Left lobe of liver (tissue), 2 donors: ENCODE measurements around the gene XPO6. TPM values are rescaled to one million over a fixed set of nuclear protein-coding genes. Genes with fewer than 3 reads are reported as not detected.
A peak's percentile ranks its signal among the peaks of the same experiment; 100 is the strongest.

ENCODE experiments used
- ATAC-seq: fragments of 200-7000 bp; cut with Tn5 transposase; one replicate; pipeline ENCODE4 v1.9.1; 2020; ENCODE audit warnings: mild to moderate bottlenecking, moderate library complexity
- DNase-seq: peaks from one replicate; pipeline ENCODE4 v3.0.0-alpha.2; 2020; ENCODE audit warnings: low spot score
- total RNA-seq: library from RNA; stranded (reverse); gene quantifications from one replicate; pipeline ENCODE4 v1.2.1, GENCODE V29; 2021
- donor health status: DM: no; HTN: no; CAD: no; lungs with moderate emphysema.
- donor health status: DM: no; HTN: yes; CAD: no.

XPO6 gene
- total RNA-seq, 1 donor from 2014 or later: 46.2 TPM

DNA sequence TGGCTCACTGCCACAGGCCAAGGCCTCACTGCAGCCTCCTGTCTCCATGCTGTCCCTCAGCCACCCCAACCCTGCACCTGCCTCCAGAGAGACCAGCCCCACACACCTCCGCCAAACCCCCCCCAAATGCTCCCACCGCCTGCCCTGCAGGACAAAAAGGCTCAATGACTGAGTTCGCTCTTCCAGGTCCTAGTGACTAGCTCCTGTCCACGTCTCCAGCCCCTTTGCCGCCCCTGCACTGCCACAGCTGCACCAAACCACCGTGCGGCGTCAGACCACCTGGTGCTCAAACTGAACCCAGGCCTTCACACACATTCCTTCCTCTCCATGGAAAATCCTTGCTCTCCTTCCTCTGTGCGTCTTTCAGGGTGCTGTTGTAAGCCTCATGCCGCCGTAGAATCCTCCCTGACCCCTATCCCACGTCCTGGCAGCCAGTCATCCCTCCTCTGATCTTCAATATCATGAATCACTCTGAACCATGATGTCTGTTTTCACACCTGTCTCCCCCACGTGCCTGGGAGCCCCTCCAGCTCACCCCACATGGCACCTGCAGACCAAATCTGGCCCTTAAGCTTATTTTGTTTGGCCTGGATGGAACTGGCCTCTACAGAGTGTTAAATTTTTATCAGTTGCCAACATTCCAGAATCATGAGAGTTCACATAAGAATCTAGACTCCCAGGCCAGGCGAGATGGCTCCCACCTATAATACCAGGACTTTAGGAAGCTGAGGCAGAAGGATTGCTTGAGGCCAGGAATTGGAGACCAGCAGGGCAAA lies 144.0 kb downstream of the XPO6 start:
- DNase-seq: no peak
- no peak for ATAC-seq

DNA sequence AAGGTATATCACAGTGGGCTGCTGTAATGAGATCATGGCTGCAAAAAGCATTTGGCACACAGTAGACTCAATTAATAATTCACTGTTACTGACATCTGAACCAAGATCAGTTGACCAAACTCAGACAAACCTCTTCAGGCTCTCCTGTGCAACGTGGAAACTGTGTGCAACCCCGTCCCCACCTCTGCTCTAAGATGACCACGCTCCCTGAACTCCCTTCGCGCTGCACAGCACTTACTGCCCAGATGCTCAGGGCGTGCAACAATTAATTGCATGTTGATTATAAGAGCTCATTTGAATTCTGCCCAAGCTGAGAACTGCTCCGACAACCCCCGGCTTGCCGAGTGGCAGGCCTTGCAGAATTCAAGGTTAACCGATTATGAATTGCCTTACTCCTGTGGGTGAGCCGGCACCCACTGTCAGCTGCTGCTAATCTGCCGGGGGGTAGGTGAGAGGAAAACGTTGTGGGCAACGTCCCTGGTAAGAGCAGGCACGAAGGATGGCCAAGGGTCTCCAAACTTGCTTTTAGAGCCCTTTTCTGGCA lies 147.0 kb downstream of the XPO6 start:
- DNase-seq (no peak), ATAC-seq (no peak)

DNA sequence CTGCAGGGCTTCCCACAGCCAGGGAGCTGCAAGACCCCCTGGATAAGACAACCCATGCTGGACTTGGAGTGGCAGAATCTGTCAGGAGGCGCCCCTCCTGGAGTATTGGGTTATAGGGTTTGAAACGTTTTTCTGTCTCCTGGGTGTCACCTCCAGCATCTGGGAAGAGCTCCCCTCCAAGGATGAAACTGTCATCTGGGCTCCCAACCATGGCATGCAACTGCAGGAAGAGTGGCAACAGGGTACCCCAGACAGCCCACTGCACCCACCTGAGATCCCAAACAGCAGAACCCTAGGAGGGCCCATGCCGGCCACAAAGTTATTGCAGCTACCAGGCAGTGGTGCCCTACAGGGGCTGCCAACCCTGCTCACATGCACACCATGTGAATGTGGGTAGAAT lies 147.6 kb downstream of the XPO6 start:
- DNase-seq (no peak), ATAC-seq (no peak)

DNA sequence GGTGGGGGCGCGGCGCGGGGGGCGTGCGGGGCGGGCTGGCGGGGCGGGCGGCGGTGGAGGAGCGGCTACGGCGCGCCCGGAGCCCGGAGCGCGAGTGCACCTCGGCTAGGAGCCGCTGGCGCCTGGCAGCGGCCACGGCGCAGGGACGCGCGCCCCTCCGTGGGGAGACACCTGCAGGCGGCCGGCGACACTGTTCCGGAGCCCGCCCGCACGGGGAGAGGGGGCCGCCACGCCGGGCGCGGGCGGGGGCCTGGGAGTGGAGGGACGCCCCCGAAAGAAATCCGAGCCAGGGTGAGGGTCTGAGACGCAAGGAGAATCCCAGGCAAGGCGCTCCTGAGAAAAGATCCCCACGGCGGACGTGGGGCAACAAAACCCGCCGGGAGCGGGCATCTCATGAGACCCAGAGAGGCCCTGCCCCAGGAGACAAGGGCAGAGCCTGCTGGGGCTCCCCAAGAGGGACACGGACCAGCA lies 148.1 kb downstream of the XPO6 start, which contains the start of gene GSG1L:
TSS of gene GSG1L (minus strand) at position 124 of the 471 bp plus-strand sequence. CDS start 290 bp downstream, outside the sequence.
- ATAC-seq: peak; percentile 54
- DNase-seq: no peak

DNA sequence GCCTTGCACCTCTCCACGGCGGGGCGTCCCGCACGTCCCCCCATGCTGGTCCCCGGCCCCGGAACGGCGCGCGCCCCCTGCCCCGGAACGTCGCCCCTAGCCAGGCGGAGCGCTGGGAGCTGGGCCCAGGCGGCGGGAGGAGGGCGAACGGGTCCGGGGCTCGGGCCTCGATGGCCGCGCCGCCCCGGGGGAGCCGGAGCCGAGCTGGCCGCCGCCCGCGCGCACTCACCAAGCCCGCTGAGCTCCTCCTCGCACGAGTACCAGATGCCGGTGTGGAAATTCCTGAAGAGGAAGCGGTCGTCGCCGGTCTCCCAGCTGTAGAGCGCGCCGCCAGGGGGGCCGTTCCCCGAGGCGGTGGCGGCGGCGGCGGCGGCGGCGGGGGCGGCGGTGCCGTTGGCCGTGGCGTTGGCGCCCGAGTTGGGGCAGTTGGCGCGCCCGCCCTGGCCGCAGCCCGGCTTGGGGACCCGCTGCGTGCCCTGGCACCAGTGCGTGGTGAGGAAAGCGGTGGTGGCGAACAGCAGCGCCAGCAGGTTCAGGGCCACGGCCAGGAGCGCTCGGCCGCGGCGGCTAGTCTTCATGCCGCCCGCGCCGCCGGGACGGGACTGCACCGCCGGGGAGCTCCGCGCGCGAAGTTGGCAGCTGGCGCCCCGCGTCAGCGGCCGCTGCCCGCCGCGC lies 148.8 kb downstream of the XPO6 start:
- DNase-seq (no peak), ATAC-seq (peak; percentile 30)

DNA sequence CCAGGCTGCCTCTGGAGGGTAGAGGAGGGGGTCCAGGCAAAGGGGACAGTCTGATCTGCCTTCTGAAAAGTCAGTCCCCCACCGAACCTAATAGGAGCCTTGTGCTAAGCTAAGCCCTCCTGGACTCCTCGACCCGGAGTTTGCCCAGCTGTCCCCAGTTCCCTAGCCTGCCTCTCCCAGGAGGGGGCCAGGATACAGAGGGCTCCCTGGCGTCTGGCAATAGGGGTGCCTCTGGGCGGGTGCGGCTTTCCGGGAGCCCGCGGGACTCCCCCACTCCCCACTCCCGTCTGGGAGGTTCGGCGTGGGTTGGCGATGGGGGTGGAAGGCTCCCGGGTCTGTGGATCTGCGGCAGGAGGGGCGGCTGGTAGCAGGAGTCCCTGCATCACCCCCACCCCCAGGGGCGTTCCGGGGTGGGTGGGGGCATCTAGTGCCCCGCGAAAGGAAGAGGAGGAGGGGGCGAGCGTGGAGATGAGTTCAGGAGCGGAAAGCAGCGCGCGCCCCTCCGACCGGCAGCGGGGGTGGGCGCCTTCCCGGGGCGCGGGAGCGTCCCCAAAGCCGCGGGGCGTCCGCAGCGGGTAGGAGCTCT lies 149.4 kb downstream of the XPO6 start:
- ATAC-seq (no peak), DNase-seq (no peak)

DNA sequence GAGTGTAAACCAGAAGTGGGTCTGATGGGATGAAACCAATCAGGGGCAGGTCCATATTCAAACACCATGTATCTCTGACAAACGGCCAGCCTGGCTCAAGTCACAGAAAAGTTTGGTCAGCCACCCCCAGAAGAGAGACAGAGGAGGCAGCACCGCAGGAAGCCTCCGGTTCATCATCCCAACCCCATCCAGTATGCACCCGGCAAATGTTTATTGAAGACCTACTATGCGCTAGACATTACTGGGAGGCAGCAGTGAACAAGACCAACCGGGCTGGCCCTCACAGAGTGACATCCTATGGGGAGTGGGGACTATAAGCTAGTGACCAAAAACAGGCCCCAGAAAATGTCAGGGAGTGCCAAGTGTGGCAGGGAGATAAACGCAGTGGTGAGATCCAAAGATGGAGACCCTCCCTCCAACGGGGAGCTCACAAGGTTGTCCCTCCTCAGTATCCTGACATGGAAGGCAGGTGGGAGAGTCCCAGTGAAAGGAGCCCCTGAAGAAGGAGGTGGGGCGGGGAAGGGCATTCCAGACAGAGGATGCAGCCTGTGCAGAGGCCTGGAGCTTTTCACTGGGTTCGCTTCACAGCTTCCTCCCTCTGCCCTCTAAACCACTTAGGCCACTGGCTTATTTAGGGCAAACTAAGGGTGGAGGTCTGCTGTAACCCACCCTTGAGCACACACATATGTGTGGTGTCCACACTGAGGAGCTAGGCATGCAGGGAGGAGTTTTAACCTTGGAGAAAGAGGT lies 150.2 kb downstream of the XPO6 start:
- no peak for DNase-seq
- no peak for ATAC-seq

DNA sequence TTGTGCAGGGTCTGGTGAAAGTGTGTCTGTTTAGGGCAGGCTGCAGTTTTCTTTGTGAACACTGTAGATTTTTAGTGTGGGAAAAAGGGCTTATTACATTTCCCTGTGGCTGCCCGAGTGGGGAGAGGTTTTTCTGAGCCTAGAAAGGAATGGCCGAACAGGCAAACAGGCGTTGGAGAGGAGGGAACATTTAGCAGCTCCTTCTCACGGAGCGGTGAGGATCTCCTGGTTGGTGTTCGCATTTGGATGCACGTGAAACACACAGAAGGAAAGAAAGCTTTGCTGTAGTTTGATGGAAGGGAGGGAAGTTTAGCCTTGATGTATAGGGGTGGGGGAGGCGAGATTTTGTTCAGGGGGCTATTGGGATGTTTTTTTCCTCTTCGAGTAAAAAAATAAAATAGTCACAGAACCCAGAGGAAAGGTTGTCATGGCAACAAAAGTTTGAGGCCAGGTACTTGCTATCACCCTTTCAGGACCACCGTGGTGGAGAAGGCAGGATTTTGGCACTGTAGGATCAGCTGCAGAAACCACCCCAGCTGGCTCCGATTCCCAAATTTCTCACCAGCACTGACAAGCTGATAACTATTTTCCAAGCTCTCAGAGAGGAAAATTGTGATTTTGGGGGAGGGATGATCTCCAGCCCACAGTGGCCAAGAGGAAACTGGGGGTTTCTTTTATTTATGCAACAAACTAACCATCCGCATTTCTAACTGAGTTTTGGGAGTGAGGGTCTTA lies 151.8 kb downstream of the XPO6 start:
- ATAC-seq (no peak), DNase-seq (no peak)

DNA sequence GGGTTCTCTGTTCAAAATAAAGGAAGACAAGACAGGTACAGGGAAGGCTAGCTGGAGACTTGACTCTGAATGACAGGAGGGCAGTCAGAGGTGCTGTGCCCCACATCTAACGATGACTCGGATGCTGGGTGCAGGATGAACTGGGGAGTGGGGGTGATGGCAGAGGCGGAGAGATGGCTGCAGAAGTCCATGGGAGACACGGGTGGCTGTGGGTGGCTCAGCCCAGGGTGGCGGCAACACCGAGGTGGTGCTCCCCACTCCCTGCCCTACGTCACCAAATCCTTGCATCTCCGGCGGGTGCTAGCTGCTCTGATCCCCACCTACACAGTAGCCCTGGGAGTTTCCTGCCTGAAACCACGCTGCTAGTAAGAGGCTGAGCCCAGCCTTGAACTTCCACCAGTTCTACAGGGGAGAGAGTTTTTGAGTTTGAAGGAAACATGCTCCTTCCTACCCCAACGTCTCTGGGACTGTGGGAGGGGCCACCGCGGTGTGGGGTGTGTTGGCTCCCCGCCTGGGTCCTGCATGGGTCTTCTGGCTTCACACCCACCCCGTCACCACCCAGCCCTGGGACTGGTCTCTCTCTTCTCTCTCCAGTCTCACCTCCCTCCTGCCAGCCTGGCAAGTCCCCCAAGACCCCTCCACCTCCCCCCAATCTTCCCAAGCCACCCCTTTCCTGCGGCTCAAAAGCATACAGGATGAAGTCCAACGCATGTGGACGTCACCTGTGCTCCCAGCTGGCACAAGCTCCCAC lies 152.8 kb downstream of the XPO6 start:
- no peak for DNase-seq
- ATAC-seq: no peak

DNA sequence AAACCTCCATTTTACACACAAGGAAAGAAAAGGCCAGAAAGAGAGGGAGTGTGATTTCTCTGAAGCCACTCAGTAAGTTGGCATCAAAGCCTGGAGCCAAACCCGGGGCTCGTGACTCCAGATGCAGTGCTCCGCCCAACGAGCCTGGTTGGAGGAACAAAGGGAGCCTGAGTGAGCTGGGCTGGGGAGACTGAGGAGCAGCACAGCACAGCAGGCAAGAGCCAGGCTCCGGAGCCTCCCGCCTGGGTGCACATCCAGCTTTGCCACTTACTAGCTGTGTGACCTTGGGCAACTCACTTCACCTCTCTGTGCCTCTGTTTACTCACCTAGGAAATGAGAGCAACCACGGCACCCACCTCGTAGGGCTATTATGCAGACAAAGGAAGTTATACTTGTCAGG lies 153.8 kb downstream of the XPO6 start:
- ATAC-seq: no peak

DNA sequence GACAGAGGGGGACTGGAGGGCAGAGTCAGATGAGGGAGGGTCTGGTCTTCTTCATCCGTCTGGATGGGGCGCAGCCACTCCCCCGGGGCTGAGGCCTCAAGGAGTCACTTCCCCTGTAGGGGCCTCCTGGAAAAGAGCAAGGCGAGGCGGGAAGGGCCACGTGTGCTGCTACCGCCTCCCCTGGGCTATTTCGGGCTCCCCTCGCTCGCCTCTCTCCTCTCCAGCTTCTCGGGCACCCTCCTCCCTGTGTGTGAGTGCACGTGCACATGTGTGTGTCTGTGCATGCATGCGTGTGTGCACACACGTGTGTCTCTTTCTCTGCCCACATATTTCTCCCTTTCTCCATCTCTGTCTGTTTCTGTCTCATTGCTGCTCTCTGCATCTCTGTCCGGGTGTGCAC lies 158.3 kb downstream of the XPO6 start:
- no peak for ATAC-seq
- no peak for DNase-seq

More for the DNA sequence above, 153.8 kb downstream of the XPO6 start:
- no peak for DNase-seq

DNA sequence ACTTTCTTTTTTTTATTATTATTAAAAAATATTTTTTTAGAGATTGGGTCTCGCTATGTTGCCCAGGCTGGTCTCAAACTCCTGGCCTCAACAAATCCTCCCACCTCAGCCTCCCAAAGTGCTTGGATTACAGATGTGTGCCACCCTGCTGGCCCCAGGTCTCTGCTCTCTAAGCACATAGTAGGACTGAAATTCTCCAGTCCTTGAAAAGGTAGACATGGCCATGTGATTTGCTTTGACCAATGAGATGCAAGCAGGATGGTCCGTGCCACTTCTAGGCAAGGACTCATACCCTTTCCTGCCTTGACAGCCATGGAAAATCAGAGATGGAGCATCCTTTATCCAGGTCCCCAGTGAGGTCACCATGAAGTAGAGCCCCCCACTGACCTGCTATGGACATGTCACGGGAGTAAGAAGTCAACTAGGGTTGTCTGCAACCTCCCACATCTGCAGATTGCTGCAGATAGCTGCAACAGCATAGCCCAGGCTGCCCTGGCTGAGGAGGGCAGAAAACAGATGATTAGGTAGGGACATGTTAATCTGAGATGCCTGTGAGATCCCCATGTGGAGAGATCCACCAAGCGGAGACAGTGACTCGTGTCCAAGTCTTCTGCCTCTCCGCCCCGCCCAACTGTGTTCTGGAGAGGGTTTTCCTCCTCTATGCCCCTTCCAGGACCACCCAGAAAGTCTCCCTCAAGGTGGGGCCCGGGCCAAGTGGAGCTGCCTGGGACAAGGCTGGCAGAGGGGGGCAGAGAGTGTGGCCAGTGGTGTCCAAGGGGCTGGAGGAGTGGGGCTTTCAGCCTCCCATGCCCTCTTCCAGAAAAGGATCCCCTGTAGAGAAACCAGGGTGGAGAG lies 159.3 kb downstream of the XPO6 start:
- ATAC-seq: no peak
- DNase-seq: no peak

DNA sequence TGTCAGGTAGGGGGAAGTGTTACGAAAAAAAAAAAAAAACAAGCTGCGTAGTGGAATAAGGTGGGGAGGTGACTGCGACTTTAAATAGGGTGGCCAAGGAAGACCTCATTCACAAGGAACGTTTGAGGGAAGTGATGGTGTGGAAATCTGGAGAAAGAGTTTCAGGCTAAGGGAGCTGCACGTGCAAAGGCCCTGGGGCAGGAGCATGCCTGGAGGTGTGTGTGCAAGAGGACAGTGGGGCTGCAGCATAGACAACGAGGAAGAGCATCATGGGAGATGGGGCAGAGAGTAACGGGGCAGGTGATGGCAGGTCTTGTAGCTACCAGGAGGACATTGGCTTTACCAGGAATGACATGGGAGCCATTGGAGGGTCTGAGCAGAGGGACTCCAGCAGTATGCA lies 160.3 kb downstream of the XPO6 start:
- ATAC-seq (no peak), DNase-seq (no peak)

Other genes starting within 250 kb of the XPO6 start
- not detected for gene GSG1L, start 148.3 kb downstream of the XPO6 start, total RNA-seq
- gene SBK1, start 80.6 kb upstream of the XPO6 start, total RNA-seq: 0.33 TPM
- gene NPIPB6, start 151.5 kb upstream of the XPO6 start, total RNA-seq: 0.28 TPM
- gene EIF3CL, start 191.9 kb upstream of the XPO6 start, total RNA-seq: 11.6 TPM